Umbilical cord (tissue), 2 donors: ENCODE data around the gene TTC7B. TPM values are rescaled to one million over a fixed set of nuclear protein-coding genes. Genes with fewer than 3 reads are reported as not detected.

Experiments used
- DNase-seq: peaks from one replicate; pipeline ENCODE4 v3.0.0-alpha.2; 2015; ENCODE audit warnings: low spot score
- total RNA-seq: library from RNA; depleted of rRNA; stranded (reverse); fragments of >200 nt; gene quantifications from one replicate; pipeline ENCODE4 v1.2.3, GENCODE V29; 2014; ENCODE audit warnings: low replicate concordance; ENCODE audit not compliant: insufficient read depth

TTC7B gene
- total RNA-seq, 1 donor from 2014 or later = 14.2 TPM

GRCh38 chr14:90704738-90705392 is 111.4 kb downstream of the TTC7B start:
- no peak for DNase-seq

DNA sequence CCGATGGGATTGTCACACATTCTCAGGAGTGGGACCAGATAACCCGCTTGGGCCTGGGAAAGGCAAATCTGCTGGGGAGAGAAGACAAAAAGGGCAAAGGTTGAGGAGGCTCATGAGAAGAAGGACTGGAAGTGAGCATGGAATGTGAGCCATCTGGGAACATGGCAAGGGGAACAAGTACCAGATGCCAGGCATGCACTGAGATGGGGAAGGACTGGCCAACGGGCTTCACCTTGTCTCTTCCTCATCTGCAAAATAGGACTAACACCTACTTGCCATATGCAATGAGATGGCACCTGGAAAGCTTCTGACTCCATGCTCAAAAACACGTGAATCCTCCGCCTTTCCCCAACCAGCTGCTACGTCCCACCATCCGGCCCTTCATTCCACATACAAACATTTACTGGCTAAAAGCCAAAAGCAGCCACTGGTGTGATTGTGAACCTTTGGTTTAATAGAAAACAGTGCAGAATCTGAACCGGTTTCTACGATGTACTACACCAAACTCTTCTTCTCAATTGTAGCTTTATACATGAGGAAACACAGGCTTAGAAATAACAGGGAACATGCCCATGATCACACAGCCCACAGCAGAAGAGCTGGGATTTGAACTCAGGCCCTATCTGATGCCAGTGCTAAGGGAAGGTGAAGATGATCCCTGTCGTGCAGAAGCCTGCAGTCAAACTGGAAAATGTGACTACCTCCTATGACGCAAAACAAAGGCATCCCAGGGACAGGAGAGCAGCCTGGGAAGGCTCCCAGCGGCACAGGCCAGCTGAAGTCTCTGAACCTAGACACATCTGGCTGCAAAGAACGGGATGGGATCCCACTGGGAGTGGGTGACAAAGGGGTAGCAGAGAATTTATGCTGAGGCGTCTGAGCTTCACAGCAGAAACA is 112.1 kb downstream of the TTC7B start:
- no peak for DNase-seq

GRCh38 chr14:90700933-90701776 is 115.1 kb downstream of the TTC7B start:
- DNase-seq = no peak

DNA sequence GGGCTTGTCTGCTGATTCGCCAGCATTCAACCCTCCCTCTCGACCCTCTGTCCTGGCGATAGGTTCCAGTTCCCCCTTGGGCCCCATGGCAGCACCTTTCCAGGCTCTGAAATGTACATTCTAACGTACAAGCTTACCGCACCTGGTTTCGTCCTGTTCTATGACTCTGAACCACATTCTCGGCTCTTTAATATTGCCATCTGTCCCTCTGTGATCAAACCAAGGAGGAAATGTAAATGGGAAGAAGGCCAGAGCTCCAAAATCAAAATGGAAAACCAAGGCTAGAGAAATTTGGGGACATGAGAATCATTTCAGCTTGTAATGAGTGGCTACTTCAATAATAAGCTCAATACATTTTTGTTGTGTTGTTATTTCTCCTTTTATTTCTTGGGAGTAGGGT is 117.2 kb downstream of the TTC7B start:
- no peak for DNase-seq

DNA sequence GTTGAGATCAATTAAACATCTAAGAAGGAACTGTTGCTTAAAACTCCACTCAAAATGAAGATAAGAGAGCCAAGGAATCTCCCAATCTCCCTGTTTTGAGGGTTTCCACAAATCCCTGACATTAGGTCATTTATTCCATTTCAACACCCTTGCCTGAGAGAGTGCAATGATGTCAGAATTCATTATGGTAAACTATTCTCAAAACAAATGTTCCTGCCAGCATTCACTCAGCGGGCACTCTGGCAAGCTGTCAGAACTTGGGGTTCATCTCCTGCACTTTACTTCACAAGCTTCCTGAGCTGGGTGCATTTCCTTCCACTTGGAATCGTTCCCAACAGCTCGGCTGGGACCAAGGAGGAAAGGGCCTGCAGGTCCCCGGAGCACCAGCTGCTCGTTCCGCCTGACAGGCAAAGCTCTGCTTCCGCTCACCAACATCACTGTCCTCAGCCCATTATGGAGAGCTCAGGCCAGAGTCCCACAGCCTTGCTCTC is 117.8 kb downstream of the TTC7B start:
- DNase-seq = no peak

DNA sequence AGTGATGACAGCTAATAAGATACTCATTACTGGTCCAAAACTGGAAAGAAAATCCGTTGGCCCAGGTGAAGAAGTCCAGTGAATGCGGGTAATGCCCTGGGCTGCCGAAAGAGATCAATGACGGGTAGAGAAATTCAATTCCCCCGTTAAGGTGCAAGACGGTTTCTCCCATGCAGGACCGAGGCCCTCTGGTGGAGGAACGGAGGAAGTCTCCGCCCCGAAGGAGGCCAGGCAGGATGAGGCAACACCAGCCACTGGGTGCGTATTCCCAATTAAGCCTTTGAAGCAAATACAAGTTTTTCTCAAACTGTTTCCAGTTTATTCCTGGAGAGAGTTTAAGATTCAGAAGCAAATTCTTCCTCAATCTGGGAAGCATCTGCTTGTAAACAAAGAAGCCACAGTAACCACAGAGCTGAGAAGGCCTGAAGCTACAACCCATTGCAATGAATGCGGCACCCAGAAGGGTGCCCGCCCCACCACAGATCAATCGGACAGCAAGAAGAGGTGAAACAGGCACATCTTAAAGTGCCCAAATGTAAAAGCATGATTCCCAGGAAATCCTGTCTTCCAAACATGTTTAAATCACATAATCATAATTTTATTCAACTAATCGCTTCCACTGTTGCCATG is 118.5 kb downstream of the TTC7B start:
- peak; percentile 84 for DNase-seq

DNA sequence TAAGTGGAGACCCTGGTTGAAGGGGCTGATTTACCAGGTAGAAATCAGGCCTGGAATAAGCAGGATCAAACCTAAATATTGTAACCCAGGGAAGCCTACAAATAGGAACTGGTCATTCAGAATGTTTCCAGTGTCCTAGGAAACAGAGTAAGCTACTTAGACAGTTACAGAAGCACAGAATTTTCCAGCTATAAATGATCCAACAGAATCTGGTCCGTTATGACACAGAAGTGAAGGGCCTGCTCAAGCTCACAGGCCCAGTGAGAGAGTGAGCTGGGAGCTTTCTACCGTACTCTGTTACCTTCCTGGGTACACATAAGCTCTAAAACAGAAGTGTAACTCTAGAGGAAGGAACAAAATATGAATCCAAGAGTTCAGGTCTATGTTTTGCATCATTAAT is 119.1 kb downstream of the TTC7B start:
- DNase-seq = peak; percentile 29

GRCh38 chr14:90696720-90697119 is 119.5 kb downstream of the TTC7B start:
- DNase-seq = no peak

DNA sequence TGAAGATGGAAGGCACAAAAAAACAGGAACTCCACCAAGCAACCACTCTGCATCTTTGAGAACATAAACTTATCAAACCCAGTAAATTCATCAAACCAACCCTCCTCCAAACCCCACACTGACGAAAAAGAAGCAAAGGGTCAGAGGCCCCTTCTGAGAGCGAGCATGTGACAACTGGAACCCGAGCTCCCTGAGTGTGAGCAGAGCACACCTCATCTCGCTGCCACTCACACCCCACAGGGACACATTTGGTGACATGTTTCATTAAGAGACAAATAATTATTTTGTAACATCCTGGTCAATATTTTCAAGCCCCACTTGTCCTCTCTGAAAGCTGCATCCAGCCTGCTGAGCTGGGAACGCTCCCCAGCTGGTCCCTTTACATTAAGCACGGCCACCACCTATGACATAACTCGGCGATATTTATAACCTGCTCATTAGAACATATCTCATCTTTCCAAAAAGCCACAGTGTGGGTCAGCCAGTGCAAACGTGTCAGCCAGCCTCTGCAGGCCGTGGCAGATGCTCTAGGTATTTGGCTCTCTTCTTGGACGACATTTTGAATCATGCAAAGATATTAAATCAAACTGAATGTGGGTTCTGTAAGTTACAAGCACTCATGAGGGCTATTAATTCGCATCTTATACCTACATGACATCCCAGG is 120.1 kb downstream of the TTC7B start:
- DNase-seq = no peak

GRCh38 chr14:90693413-90693812 is 122.8 kb downstream of the TTC7B start:
- DNase-seq = no peak

- no peak for DNase-seq
These were observed 123.4 kb downstream of the TTC7B start for GRCh38 chr14:90692826-90693225.

DNA sequence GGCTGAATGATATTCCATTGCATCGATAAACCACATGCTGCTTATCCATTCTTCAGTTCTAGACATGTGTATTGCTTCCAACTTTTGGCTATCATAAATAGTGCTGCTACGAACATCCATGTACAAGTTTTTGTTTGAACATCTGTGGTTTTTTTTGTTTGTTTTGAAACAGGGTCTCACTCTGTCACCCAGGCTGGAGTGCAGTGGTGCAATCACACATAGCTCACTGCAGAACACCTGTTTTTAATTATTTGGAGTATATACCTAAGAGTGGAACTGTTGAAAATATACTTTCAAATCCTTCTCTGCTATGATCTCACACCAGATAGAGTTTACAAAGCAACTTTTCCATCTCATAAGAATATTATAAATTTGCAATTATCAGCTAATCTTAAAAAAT is 124.2 kb downstream of the TTC7B start:
- no peak for DNase-seq

DNA sequence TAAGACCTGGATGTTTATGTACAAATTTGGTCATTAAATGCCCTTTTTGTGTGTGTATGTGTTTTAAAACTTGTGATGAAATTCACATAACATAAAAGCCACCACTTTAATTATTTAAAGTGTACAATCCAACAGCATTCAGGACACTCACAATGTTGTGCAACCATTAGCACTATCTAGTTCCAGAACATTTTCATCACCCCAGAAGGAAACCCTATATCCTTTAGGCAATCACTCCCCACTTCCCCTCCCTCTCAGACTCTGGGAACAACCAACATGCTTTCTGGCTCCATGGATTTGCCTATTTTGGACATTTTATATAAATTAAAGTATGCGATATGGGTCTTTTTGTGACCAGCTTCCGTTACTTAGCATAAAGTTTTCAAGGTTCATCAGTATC is 124.6 kb downstream of the TTC7B start:
- DNase-seq = no peak

- DNase-seq = no peak
These were observed 128.6 kb downstream of the TTC7B start for GRCh38 chr14:90687680-90688079.

DNA sequence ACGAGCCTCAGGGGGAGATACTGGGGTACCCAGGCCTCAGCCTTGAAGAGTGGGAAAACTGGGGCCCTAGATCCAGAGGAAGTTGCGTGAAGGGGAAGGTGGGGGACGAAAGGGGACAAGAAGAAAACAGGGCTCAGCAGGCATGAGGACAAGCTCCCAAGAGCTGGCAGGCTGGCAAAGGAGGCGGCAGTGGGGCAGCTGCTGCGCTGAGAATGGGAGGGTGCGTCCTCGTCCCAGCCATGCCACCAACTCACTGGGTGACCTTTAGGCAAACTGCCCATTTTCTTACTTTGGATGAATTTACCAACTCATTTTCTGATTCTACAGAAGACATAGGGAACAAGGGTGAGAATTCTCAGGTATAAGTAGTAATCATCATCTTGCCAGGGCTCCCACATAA is 133.6 kb downstream of the TTC7B start:
- DNase-seq = no peak

DNA sequence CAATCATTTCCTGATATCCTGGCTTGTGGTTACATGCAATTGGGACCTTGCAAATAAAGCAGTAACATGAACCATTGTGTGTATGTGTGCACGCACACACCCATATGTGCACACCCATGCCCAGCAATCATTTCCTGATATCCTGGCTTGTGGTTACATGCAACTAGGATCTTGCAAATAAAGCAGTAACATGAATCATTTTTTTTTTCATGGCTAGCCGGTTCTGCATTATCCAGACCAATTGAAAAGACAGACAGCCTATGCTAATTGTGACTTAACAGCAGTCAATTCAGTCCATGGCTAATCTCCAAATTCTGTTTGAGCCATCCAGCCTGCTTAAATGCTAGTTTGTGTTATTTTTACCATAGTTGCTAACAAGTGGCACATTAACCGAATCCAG is 134.3 kb downstream of the TTC7B start:
- no peak for DNase-seq

DNA sequence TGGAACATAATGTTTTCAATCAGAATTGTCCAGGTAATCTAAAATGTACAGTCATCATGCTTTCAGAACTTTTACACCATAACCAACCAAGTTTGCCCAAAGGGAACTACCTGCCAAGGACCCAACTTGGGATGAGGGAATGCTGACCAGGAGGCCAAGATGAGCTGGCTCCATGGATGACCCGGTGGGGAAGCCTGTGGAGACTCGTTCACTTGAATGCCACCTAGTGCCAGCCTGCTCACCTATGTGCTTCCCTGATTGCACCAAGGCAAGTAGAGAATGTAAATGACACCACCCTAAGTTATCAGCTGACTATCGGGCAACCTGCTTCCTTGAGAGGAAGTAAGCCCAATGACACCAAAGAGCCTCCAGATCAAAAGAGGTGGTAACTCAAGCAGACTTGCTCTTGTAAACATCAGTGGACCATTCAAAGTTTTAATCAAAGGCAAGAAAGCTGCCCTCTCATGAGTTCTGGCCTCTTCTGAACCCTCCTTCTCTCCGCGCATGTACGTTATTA is 137.3 kb downstream of the TTC7B start:
- no peak for DNase-seq

- DNase-seq = no peak
These were observed 137.8 kb downstream of the TTC7B start for GRCh38 chr14:90678420-90678819.

DNA sequence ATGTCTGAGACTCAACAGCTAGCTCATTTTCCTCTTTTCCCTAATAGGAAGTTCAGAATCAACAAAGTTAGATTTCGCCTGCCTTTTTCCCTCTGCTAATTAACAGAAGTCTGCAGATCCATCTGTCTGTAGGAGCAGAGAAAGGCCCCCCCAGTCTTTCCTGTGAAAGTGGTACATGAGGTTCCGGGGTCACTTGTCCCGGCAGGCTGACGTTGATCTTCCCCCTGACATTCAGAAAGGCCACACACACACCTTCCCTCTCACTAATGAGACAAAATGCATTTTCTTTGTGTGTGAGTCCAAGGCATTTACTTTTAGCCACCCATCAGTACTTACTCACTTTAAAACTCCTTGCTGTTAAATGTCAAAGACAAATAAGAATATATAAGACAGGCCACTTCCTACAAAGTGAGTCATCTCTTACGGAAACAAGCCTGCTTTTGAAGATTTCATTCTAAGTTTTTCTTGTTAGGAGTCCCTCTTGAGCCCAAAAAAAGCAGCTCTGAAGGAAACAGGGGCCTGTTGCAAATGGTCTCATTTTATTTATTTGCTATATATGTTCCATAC is 138.7 kb downstream of the TTC7B start:
- peak; percentile 92 for DNase-seq

- peak; percentile 89 for DNase-seq
These were observed 139.3 kb downstream of the TTC7B start for GRCh38 chr14:90676912-90677311.
